ENCODE results near the gene SLC12A7. TPM values are rescaled to one million over a fixed set of nuclear protein-coding genes. Genes with fewer than 3 reads are reported as not detected.

Gene SLC12A7
- total RNA-seq, 2 experiments from 2014 or later = 0.06 TPM; not detected in 1

DNA sequence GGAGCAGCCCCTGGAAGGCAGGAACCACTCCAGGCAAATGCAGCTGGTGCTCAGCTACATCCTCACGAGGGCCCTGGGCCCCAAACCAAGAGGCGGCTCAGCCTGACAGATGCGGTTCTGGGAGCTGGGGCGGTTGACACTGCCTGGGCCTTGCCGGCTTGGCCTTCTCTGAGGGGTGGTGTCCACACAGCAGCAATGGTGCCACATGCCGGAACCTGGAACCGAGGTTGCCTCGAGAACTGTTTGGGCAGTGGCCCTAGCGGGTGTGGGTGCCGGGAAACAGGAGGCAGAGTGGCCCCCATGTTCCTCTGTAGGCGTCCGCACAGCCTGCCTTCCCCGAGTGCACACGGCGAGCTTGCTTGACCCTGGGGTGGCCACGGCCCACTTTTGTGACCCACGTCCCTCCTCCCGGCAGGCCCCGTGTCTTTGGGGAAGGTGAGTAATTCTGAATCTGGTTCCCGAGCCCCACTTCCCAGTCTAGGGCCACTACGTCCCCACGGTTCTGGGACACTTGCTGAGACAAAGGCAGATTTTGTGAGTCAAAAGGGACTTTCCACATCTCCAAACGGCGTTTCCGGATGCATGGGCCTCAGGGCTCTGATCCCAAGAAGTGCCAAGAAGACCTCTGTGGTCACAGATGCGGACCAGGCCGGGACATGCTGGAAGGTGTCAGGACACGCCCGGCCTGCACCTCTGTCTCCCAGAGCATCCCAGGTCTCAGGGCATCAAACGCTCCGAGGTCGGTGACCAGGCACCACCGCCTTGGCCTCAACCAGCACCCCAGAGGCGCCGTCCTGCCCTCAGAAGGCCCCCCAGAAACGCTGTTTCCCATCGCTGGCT, 27.7 kb upstream of the SLC12A7 start:
- peak overlapping the region; percentile 36; the same call in 1 of the 2 replicates for H3K4me2 ChIP-seq (ENCODE audit: low read length)
- intact Hi-C loops (cut with micrococcal nuclease; ENCODE audit: unreplicated experiment) = loop anchor here (1.0 to 10.0 kb wide), 4 partner anchors 28 to 215 kb away; no protein-coding TSS in a partner anchor
- POLR2A ChIA-PET = no interaction called here

GRCh38 chr5:1138445-1139245, 26.8 kb upstream of the SLC12A7 start:
- H3K9me3 ChIP-seq (ENCODE audit: low read length) = no peaks in the 10 kb centered on the region
- no peak overlapping the region for H3K4me2 ChIP-seq (ENCODE audit: low read length)
- no peak for TF ChIP-seq CTCF (conservative IDR thresholded peaks at IDR 0.05; ENCODE audit: low read length)
- TF ChIP-seq EZH2phosphoT487 (IDR thresholded peaks at IDR 0.05; ENCODE audit: borderline replicate concordance, low read depth, low read length) = no peak
- H3K79me2 ChIP-seq (ENCODE audit: insufficient read depth, low read depth, low read length) = no peaks in the 10 kb centered on the region
- peaks cover 37% of the 10 kb centered on the region for H3K4me1 ChIP-seq (ENCODE audit: insufficient read depth, low read length, poor library complexity, severe bottlenecking)
- no peak overlapping the region for H3K27ac ChIP-seq (ENCODE audit: low read depth, low read length, poor library complexity, severe bottlenecking)
- no peaks in the 10 kb centered on the region for H3K36me3 ChIP-seq (ENCODE audit: insufficient read depth, low read length)
- CTCF ChIA-PET (ENCODE audit: unreplicated experiment) = interaction anchor here (0.5 kb wide), 1 partner anchor 119 kb away, joined by 3 read pairs; no protein-coding TSS in a partner anchor
- no peak overlapping the region for H2AFZ ChIP-seq (ENCODE audit: low read length)
- POLR2A ChIA-PET = interaction anchor here (1.0 kb wide), 1 partner anchor 29 kb away, joined by 3 read pairs; no protein-coding TSS in a partner anchor
- intact Hi-C loops (cut with micrococcal nuclease; ENCODE audit: unreplicated experiment) = loop anchor here (10.0 kb wide), 1 partner anchor 214 kb away; no protein-coding TSS in a partner anchor
- H4K20me1 ChIP-seq (ENCODE audit: insufficient read depth, low read length) = no peaks in the 10 kb centered on the region
- no TSS peak for BruUV-seq (replicated peaks)
- DNase-seq (ENCODE audit: low spot score) = no peak
- no peaks in the 10 kb centered on the region for H3K9me2 ChIP-seq (ENCODE audit: insufficient read depth, low read length)
- H3K4me3 ChIP-seq (ENCODE audit: low read depth, low read length, poor library complexity, severe bottlenecking) = no peak overlapping the region

More for the DNA sequence above, 27.7 kb upstream of the SLC12A7 start:
- H3K4me3 ChIP-seq (ENCODE audit: low read depth, low read length, poor library complexity, severe bottlenecking) = no peak overlapping the region
- H3K79me2 ChIP-seq (ENCODE audit: insufficient read depth, low read depth, low read length) = no peaks in the 10 kb centered on the region
- BruUV-seq (replicated peaks) = no TSS peak
- no peak overlapping the region for H3K27ac ChIP-seq (ENCODE audit: low read depth, low read length, poor library complexity, severe bottlenecking)
- H3K4me1 ChIP-seq (ENCODE audit: insufficient read depth, low read length, poor library complexity, severe bottlenecking) = peaks cover 28% of the 10 kb centered on the region
- H2AFZ ChIP-seq (ENCODE audit: low read length) = no peak overlapping the region
- CTCF ChIA-PET (ENCODE audit: unreplicated experiment) = interaction anchor here (0.5 kb wide), 1 partner anchor 120 kb away, joined by 3 read pairs; no protein-coding TSS in a partner anchor
- H3K36me3 ChIP-seq (ENCODE audit: insufficient read depth, low read length) = no peaks in the 10 kb centered on the region
- DNase-seq (ENCODE audit: low spot score) = no peak
- no peaks in the 10 kb centered on the region for H3K9me2 ChIP-seq (ENCODE audit: insufficient read depth, low read length)
- no peaks in the 10 kb centered on the region for H4K20me1 ChIP-seq (ENCODE audit: insufficient read depth, low read length)
- H3K9me3 ChIP-seq (ENCODE audit: low read length) = no peaks in the 10 kb centered on the region
- TF ChIP-seq CTCF (conservative IDR thresholded peaks at IDR 0.05; ENCODE audit: low read length) = no peak
